GM19468 (cell line): ENCODE measurements around the gene ST6GALNAC6.

ENCODE experiments used
- ATAC-seq: cut with Tn5 transposase; IDR thresholded peaks from one replicate; pipeline ENCODE4 v1.9.1; 2021; ENCODE audit warnings: mild to moderate bottlenecking, moderate library complexity, moderate number of reproducible peaks; ENCODE audit not compliant: unreplicated experiment; ENCODE audit errors: extremely low read depth

Gene ST6GALNAC6

DNA sequence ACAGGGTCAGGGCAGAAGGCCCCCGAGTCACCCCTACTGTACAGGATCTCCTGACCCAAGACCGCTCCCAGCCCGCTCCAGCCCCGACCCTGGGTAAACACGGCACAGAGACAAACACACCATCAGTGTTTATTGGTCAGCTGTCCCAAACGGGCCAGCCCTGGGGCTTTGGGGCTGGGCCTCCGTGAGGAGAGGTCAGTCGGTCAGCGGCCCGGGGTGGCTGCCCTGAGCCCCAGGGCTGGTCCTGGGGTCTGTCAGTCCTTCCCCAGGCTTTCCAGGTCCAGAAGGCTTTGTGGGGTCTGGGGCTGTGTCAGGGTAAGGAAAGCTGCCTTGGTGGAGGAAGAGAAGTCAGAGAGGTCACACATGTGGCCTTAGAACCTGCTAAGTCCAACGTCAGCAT, 35.6 kb upstream of the ST6GALNAC6 start:
- ATAC-seq, result no peak

- ATAC-seq, result no peak
Observed at GRCh38 chr9:127934248-127934647, 34.8 kb upstream of the ST6GALNAC6 start.

GRCh38 chr9:127931092-127931881, 31.9 kb upstream of the ST6GALNAC6 start:
- ATAC-seq, result peak; percentile 8

- ATAC-seq, result peak; percentile 75
Observed at GRCh38 chr9:127930231-127931091, 31.1 kb upstream of the ST6GALNAC6 start, which contains the start of gene PIP5KL1. Gene PIP5KL1, minus strand, starts transcription at chr9:127930777. Its CDS starts 25 bp downstream, at chr9:127930752.

- ATAC-seq, result no peak
Observed at GRCh38 chr9:127929625-127929979, 30.2 kb upstream of the ST6GALNAC6 start.

DNA sequence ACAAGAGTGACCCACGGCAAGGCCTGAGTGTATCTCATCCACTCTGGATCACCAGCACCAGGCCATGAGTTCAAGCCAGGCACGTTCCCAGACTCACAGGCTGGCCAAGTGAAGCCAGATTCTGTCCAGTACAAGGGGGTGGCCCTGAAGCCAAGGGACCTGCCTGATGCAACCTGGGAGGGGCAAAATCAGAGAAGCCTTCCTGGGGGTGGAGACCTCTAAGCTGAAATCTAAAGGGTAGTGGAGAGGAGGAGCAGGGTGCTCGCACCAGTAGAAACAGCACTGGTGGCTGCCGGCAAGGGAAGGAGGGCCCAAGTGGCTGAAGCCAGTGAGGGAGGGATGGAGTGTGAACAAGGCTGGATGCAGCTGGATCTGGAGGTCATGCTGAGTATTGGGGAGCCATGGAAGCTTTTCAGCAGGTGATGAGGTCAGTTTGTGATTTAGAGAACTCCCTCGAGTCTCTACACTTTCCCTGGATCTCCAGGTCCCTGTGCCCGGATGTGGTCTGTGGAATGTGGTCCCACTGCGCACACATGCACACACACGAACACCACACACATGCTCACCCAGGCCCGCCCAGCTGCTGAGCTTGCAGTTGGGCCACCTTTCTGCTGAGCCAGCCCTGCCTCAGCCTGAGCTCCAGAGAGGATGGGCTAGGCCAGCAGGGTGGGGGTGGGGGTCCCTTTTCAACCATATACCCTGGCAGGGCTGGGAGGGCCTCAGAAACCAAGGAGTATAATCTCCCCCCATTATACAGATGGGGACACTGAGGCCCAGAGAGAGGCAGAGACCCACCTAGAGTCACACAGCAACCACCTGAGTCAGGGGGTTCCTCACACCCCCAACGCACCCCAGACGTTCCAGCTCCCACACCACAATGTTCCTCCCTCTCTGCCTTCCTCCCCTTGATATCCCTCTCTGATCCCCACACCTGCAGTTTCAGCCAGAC, 29.5 kb upstream of the ST6GALNAC6 start:
- no peak for ATAC-seq

- ATAC-seq, result no peak
Observed at GRCh38 chr9:127927988-127928675, 28.7 kb upstream of the ST6GALNAC6 start.

DNA sequence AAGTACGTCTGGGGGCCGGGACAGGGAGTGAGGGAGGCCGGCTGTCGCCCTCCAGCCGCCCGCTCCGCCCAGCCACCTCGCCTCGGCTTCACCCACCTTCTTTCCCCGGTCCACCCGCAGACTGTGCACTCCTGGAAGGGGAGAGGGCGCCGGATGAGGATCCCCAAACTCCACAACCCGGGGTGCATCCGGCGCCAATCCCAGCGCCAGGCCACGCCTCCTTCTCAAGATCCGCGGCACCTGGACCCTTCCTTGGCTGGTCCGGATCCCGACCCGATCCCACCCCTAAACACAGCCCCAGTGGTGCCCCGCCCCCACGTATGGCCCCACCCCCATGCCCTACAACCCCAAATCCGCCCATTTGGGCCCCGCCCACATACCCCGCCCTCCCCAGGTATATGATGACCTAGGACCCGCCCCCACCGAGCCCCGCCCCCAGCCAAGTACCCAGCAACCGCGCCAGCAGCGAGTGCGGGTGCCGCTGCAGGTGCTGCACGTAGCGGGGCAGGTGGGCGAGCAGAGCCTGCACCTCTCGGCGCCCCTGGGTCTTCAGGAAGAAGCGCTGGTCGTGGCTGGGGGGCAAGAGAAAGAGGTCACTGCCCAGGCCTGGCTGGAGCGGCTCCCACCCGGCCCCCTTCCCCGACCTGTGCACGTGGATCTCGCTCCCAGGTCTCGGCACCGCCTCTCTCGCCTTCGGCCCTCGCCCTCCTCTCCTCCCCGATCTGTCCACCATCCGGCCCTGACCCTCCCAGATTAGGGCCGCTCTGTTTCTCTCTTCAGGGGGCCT, 28.0 kb upstream of the ST6GALNAC6 start:
- no peak for ATAC-seq

DNA sequence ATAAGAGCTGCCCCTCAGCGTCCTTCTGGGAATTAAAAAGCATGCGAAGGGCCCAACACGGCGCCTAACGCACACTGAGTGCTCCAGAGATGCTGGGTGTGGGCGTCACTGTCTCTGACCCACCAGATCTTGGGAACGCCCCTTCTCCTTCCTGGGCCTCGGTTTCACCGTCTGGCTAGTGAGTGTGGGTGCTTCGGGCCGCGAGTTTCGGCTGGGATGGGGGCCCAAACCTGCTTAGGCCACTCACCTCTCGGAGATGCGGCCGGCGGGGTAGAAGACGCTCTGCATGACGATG, 27.4 kb upstream of the ST6GALNAC6 start:
- ATAC-seq, result no peak

DNA sequence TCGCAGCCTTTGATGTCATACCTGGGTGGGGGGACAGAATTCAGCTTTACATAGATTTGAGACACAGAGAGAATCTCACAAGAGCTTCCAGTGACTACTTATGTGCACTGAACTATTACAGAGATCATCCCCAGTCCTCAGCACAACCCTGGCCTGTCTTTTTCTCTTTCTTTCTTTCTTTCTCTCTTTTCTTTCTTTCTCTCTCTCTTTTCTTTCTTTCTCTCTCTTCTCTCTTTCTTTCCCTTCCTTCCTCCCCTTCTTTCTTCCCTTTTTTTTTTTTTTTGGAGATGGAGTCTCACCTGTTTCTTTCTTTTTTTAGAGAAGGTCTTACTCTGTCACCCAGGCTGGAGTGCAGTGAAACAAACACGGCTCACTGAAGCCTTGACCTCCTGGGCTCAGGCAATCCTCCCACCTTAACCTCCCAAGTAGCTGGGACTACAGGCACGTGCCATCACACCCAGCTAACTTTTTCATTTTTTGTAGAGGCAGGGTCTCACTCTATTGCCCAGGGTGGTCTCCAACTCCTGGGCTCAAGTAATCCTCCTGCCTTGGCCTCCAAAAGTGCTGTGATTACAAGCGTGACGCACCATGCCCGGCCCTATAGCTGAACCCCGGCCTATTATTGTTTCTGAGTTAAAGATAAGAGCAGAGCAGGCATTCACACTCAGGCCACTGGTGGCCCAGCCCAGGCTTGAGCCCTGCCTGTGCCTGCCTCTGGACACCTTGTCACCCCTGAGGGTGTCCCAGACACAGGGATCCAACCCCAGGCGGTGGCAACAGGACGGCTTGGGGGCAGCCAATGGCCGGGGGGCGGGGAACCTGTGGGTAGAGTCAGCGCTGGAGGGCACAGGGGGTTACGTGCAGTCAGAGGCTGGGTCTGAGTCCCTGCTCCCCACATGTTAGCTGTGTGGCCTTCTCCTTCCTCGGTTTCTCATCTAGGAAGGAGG, 26.8 kb upstream of the ST6GALNAC6 start:
- no peak for ATAC-seq

- no peak for ATAC-seq
Observed at GRCh38 chr9:127924736-127925444, 25.5 kb upstream of the ST6GALNAC6 start.

DNA sequence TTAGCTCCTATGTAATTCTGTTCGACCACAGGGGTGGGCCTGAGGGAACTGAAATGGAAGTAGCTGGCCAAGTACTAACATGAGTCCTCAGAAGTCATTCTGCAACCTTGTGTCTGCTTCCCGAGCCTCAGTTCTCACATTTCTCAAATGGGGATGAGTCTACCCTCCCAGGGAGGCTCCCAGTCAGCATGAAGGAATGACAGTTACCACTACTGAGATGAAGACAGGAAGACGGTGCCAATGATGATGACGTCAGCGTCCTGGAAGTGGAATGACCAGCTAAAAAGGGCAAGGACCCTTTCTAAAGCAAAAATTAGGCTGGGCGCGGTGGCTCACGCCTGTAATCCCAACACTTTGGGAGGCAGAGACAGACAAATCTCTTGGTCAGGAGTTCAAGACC, 24.4 kb upstream of the ST6GALNAC6 start:
- no peak for ATAC-seq

DNA sequence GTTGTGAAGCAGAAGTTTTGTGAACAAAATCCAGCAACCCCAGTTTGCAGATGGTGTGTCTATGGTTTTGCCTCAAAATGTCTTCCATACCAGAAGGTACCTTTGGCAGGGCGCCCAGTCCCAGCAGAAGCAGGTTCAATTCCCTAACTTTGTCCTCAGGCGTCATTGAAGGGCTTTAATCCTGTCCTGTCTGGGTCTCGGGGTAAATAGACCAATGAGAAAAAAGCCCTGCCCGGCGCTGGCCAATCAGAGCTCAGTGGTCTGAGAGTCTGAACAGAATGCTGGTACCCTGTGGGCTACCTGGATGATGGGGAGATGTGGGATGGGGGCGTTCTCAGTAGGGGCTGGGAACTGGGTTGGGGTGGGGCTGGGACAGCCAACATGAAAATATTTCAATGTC, 23.6 kb upstream of the ST6GALNAC6 start:
- no peak for ATAC-seq

GRCh38 chr9:127921557-127922120, 22.2 kb upstream of the ST6GALNAC6 start:
- no peak for ATAC-seq

- ATAC-seq, result no peak
Observed at GRCh38 chr9:127920794-127921193, 21.4 kb upstream of the ST6GALNAC6 start.

DNA sequence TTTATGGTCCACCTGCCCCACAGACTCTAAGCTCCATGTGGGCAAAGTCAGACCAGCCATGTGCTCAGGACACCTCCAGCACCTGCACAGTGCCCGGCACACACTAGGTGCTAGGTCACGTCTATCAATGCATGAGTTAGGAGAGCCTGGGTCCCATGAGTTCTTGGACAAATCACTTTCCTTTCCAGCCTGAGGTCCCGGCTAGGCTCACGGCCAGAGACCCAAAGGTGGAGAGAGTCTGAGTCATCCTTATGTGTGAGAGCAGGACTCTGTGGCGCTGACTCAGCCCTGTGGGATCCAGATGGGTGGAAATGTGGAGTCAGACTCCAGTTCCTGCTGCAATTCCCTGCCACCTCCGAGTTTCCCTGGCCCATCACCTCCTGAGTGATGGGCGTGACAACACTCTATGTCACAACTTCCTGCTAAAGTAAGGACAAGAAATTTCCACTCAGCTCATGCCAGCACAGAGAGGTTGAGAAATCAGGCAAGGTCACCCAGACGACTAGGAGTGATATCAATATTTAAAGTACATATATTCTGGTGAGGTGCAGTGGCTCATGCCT, 19.9 kb upstream of the ST6GALNAC6 start:
- ATAC-seq, result no peak
